HG03025 (cell line): ENCODE measurements around the gene HDAC4.

Experiments
- ATAC-seq: cut with Tn5 transposase; IDR thresholded peaks from one replicate; pipeline ENCODE4 v1.9.1; 2021; ENCODE audit warnings: mild to moderate bottlenecking, moderate library complexity; ENCODE audit not compliant: unreplicated experiment, low FRiP score

Gene HDAC4

DNA sequence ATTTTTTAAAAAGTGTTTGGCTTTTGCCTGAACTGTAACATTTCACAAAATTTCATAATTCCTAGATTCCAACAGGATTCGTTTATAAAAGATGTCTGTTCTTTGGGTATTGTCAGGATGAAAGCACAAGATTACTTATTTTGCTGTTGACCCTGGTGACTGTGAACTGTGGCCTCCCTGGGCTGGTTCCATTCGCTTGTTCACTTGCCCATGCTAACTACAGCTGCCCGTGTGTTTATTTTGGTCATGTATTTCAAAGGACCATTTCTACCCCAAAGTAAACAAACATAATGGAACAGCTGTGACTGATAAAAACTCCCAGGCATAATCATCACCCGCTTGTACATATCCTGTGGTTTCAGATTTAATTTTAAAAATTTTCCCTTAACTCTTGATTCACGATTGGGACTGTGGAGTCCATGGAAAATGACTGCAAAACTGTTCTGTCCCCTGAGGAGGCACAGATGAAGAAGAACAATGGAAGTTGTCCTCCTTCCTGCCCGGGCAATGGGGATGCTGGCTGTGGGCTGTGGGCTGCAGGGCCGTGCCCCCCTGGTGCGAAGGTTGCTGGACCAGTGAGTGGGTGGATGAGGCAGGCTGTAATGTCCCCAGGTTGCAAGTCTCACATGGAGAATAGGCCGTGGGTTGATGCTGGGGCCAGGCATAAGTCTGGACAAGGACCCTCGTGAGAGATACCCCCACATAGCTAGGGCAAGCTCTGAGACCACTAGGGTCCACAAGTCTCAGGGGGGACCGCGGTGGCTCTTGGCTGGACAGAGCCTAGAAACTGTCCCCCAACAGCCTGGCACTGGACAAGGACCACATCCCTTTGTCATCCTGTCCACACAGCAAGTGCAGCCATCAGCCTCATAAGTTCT, 28.9 kb upstream of the HDAC4 start:
- no peak for ATAC-seq

DNA sequence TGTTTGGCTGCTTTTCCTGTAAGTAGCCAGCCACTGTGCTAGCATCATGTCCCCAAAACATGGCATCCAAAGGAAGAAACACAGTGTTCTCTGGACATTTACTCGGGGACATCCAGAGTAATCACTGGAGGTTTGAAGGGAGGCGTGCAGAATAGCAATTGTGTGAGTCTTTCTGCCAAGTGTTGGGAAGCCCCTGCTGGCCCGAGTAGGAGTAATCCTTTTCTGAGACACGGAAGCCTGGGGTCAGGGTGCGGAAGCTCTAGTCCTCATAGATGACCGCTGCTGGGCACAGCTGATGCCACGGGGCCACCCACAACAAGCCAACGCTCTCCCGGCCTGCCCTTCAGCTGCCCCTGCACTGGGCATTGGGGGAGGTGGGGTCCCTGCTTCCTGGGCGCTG, 24.8 kb upstream of the HDAC4 start:
- ATAC-seq: no peak

DNA sequence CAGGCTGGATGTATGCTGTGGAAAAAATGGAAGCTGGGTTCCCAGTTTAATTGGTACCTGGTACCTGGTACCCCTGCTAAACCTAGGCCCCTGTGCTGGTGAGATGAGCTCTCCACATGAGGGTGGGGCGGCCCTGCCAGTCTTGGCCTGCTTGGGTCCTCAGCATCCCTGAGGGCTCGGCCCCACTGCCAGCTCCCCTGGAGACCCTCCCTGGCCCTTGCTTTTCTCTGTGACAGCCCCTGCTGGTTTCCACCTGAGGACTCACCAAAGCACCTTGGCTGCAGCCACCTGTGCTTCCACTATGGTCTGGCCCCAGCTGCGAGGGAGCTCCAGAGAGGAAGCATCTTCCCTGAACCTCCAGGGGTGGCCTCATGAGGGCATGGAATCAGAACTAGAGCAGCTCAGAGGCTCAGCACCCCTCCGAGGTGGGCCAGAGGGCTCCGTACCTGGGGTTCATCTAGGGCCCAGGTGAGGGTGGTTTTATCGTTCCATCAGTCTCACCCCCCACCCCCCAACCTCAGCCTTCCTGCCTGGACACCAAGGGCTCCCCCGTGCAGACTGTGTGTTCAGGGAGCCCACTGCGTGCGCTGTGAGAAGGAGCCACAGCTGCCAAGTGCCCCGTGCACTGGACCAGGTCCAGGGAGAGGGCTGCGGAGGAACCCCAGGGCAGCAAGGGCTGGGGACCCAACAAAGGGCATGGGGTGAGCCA, 23.7 kb upstream of the HDAC4 start:
- no peak for ATAC-seq

DNA sequence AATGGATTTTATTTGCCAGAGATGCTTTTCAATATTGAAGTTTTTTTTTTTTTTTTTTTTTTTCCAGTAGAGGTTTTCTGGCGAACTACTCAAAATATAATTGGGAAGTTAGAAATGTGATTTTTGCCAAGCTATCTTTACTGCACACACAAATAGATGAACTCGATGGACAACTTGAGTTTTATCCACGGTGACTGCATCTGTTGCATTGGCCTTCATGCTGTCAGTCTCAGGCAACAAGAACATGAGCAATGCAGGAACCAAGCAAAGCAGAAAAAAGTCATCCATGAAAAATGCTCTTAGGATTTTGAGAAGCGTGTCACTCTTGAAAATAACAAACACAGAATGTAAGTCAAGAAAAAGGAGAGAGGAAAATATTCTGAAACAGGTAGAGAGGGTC, 22.7 kb upstream of the HDAC4 start:
- no peak for ATAC-seq

GRCh38 chr2:239421851-239422250, 21.0 kb upstream of the HDAC4 start:
- ATAC-seq: no peak

DNA sequence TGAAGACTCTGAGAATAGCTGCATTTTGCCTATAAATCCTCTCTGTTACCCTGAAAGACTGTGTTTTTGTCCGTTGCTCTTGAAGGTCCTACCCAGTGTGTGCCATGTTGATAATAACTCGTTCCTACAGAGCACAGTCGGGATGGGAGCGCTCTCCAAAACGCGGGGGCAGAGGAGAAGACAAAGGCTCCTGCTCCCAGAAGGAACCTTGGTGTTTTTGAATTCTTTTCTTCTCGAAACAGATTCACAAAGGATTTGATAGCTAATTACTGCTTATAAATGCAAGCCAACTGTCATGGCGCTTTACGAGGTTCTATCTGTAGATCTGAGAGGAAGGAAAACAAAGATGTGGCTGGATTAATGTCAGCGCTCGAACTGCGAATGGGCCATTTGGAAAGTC, 19.3 kb upstream of the HDAC4 start:
- ATAC-seq: no peak

DNA sequence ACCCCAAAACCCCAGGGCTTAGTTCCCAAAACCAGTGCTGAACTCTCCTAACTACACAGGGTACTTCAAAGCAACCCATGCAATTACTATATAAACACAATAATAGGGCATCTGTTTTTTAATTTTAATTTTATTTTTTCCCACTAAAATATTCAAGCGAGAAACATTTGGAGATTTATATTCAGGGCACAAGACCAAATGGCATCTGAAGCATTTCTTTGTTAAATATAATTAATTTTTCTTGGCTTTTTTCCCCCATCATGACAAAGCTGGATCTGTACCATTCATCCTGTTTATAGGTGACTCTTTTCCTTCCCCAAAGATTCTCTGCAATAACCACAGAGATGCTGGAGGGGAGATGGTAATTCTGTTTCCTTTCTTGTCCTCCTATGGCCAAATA, 18.1 kb upstream of the HDAC4 start:
- no peak for ATAC-seq

GRCh38 chr2:239412905-239413603, 12.2 kb upstream of the HDAC4 start:
- ATAC-seq: no peak

- ATAC-seq: no peak
Measured at GRCh38 chr2:239411549-239412319, 10.9 kb upstream of the HDAC4 start.

DNA sequence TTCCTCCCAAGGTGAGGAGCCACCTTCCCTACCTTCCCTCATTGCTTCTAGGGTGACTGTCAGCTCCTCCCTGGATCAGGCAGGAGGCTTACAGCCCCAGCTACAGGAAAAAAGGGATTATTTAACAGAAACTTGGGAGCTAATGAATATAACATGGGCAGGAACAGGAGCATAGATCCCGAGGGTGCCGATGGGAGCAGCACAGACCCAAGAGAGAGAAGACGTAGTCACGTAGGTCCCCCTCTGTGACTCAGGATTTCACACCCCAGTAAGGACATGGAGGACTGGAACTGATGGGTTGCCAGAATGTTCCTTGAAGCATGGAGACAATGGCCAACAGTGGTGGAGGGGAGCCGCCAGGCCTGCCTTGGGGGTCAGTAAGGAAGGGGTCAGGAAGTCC, 10.3 kb upstream of the HDAC4 start:
- ATAC-seq: no peak

GRCh38 chr2:239409976-239410375, 9.2 kb upstream of the HDAC4 start:
- ATAC-seq: no peak

- no peak for ATAC-seq
Measured at GRCh38 chr2:239407112-239407511, 6.3 kb upstream of the HDAC4 start.

DNA sequence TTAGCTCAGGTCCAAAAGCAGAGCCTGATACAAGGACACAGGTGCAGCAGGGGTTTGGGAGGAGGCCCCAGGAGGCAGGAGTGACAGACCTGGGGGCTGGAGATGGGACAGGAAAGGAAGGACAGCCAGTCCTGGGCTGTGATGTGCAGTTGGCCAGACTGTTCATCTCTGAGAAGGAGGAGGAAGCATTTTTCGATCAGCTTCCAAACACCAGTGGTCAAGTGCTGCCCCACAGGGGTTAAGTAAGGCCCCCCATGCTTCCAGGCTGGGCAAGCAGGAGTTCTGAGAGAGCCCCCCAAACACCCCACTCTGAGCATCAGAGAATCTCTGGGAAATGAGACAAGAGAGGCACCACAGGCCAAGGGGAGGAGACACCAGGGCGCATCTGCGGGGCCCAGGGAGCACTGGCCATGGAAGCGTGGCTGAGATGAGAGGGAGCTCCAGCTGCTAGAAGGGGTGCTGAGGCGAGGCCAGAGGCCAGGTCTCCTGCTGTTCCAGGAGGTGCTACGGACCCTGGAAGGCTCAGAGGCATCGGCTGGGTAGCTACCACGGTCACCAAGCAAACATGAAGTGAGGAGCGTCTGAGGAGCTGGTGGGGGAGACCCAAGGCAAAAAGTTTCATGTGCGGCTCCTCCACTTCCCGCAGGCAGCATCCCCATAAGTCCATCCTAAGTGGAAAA, 5.6 kb upstream of the HDAC4 start:
- ATAC-seq: no peak

GRCh38 chr2:239405071-239405470, 4.3 kb upstream of the HDAC4 start:
- no peak for ATAC-seq

DNA sequence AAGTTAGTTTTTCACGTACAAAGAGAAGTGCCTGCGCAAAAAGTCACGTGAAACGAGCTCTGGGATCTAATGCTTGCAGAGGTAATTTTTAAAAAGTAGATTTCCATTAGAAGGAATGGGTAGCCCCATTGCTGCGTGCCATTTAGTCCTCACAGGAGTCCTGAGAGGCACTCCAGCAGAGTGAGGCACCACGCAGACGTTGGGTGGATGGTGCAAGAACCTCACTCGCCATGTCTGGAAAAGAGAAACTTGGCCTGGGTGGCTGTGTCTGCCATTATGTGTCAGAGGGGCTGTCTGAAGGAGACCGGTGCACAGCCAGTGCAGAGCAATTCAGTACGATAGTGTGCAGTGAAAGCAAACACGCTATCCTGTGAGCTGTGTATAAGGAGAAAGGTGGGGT, 1.8 kb upstream of the HDAC4 start:
- ATAC-seq: no peak

- ATAC-seq: peak; percentile 3
Measured at GRCh38 chr2:239401881-239402233, 1.0 kb upstream of the HDAC4 start.

- peak; percentile 93 for ATAC-seq
Measured at GRCh38 chr2:239401067-239401880, 454 bp upstream of the HDAC4 start.

DNA sequence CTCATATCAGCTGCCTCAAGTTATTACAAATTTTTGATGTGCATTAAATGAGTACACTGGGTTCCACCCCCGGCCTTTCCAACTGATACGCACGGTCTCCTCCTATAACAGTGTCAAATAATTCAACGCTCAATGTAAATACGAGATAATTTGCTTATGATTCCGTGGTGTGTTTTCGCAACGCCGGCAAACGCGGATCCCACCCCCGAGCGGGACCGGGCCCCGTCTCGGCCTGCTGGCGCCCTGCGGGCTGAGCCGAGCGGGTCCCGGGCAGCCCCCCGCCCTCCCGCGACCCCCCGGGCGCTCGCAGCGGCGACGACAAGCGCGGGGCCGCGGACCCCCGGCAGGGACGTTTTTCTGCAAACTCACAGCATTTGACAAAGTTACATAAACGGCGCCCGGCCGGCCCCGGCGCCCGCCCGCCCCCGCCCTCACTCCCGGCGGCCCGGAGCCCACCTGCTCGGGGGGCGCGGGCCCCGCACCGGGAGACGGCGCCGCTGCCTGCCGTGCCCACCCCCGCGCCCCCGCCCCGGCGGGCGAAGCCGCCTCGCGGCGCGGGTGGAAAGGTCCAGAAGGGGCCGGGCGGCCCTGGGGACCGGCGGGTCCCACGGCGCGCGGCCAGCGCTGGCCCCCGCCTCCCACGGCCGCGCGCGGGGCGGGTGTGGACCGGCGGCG, 762 bp downstream of the HDAC4 start:
- ATAC-seq: no peak

GRCh38 chr2:239399433-239399920, 1.3 kb downstream of the HDAC4 start:
- ATAC-seq: no peak
